ENCODE data around the gene SPACA4. TPM values are rescaled to one million over a fixed set of nuclear protein-coding genes. Genes with fewer than 3 reads are reported as not detected.
A peak's percentile ranks its signal among the peaks of the same experiment; 100 is the strongest.

SPACA4 gene
- total RNA-seq, 1 experiment from 2014 or later = not detected

GRCh38 chr19:48628486-48629296, 22.1 kb downstream of the SPACA4 start:
- Histone ChIP-seq H3K9me3 (no peaks in the 10 kb centered on the region), H3K36me3 (ENCODE audit: control insufficient read depth, insufficient read depth, low read length) (peaks cover 1% of the 10 kb centered on the region; the same call in 1 of the 2 replicates), H3K4me1 (peaks cover 63% of the 10 kb centered on the region), H3K4me3 (ENCODE audit: low read depth, low read length) (no peak overlapping the region), H3K27me3 (replicated peaks; ENCODE audit: control insufficient read depth, insufficient read depth, low read length) (no peaks in the 10 kb centered on the region)
- BruUV-seq (replicated peaks) = no TSS peak
- ChIA-PET CTCF (interaction anchor here (0.5 kb wide), 1 partner anchor 16 kb away, joined by 4 read pairs; no protein-coding TSS in a partner anchor), POLR2A (no interaction called here)
- H3K9me3 Mint-ChIP-seq (ENCODE audit: unreplicated experiment) = no peaks in the 10 kb centered on the region
- DNase-seq = peak in 1 of 2 experiments; percentile 45
- peak overlapping the region; percentile 51 for H3K4me3 Mint-ChIP-seq (ENCODE audit: unreplicated experiment)
- H3K4me1 Mint-ChIP-seq (ENCODE audit: low read depth, unreplicated experiment) = peaks cover 37% of the 10 kb centered on the region
- TF ChIP-seq CTCF (IDR thresholded peaks at IDR 0.05; ENCODE audit: insufficient read depth in 1 of 2, low read depth in 1 of 2, low read length in 1 of 2, severe bottlenecking in 1 of 2, unreplicated experiment in 1 of 2) = no peak
- H3K27me3 Mint-ChIP-seq (ENCODE audit: insufficient read depth, unreplicated experiment) = no peaks in the 10 kb centered on the region
- peak overlapping the region; percentile 54 for H3K27ac Mint-ChIP-seq (ENCODE audit: unreplicated experiment)
- H3K36me3 Mint-ChIP-seq (ENCODE audit: insufficient read depth, unreplicated experiment) = peaks cover 95% of the 10 kb centered on the region
- intact Hi-C loops (cut with micrococcal nuclease; ENCODE audit: unreplicated experiment) = no loop called here

GRCh38 chr19:48629297-48629598, 22.7 kb downstream of the SPACA4 start:
- intact Hi-C loops (cut with micrococcal nuclease; ENCODE audit: unreplicated experiment) = no loop called here
- Histone ChIP-seq H3K9me3 (no peaks in the 10 kb centered on the region), H3K4me3 (ENCODE audit: low read depth, low read length) (no peak overlapping the region), H3K4me1 (peaks cover 67% of the 10 kb centered on the region), H3K36me3 (ENCODE audit: control insufficient read depth, insufficient read depth, low read length) (peaks cover 1% of the 10 kb centered on the region; the same call in 1 of the 2 replicates), H3K27me3 (replicated peaks; ENCODE audit: control insufficient read depth, insufficient read depth, low read length) (no peaks in the 10 kb centered on the region)
- ChIA-PET POLR2A (no interaction called here), CTCF (interaction anchor here (0.5 kb wide), 1 partner anchor 17 kb away, joined by 4 read pairs; no protein-coding TSS in a partner anchor)
- H3K27ac Mint-ChIP-seq (ENCODE audit: unreplicated experiment) = peak overlapping the region; percentile 54
- no peak overlapping the region for H3K4me3 Mint-ChIP-seq (ENCODE audit: unreplicated experiment)
- TF ChIP-seq CTCF (IDR thresholded peaks at IDR 0.05; ENCODE audit: insufficient read depth in 1 of 2, low read depth in 1 of 2, low read length in 1 of 2, severe bottlenecking in 1 of 2, unreplicated experiment in 1 of 2) = no peak
- DNase-seq = no peak
- no TSS peak for BruUV-seq (replicated peaks)
- peaks cover 95% of the 10 kb centered on the region for H3K36me3 Mint-ChIP-seq (ENCODE audit: insufficient read depth, unreplicated experiment)
- no peaks in the 10 kb centered on the region for H3K27me3 Mint-ChIP-seq (ENCODE audit: insufficient read depth, unreplicated experiment)
- H3K4me1 Mint-ChIP-seq (ENCODE audit: low read depth, unreplicated experiment) = peaks cover 37% of the 10 kb centered on the region
- H3K9me3 Mint-ChIP-seq (ENCODE audit: unreplicated experiment) = no peaks in the 10 kb centered on the region

GRCh38 chr19:48629599-48630295, 23.2 kb downstream of the SPACA4 start:
- Mint-ChIP-seq H3K27me3 (ENCODE audit: insufficient read depth, unreplicated experiment) (no peaks in the 10 kb centered on the region), H3K9me3 (ENCODE audit: unreplicated experiment) (no peaks in the 10 kb centered on the region), H3K4me3 (ENCODE audit: unreplicated experiment) (peak overlapping the region; percentile 38), H3K36me3 (ENCODE audit: insufficient read depth, unreplicated experiment) (peaks cover 95% of the 10 kb centered on the region), H3K27ac (ENCODE audit: unreplicated experiment) (peak overlapping the region; percentile 93), H3K4me1 (ENCODE audit: low read depth, unreplicated experiment) (peaks cover 38% of the 10 kb centered on the region)
- TF ChIP-seq CTCF (IDR thresholded peaks at IDR 0.05; ENCODE audit: insufficient read depth in 1 of 2, low read depth in 1 of 2, low read length in 1 of 2, severe bottlenecking in 1 of 2, unreplicated experiment in 1 of 2) = no peak
- no peaks in the 10 kb centered on the region for H3K27me3 ChIP-seq (replicated peaks; ENCODE audit: control insufficient read depth, insufficient read depth, low read length)
- intact Hi-C loops (cut with micrococcal nuclease; ENCODE audit: unreplicated experiment) = no loop called here
- ChIA-PET POLR2A (interaction anchor here (0.6 kb wide), 1 partner anchor 16 kb away, joined by 5 read pairs; the partner anchor contains the start of gene CA11), CTCF (no interaction called here)
- no TSS peak for BruUV-seq (replicated peaks)
- peaks cover 70% of the 10 kb centered on the region for H3K4me1 ChIP-seq
- H3K36me3 ChIP-seq (ENCODE audit: control insufficient read depth, insufficient read depth, low read length) = peaks cover 1% of the 10 kb centered on the region; the same call in 1 of the 2 replicates
- peak; percentile 55 to 62 for DNase-seq
- H3K9me3 ChIP-seq = no peaks in the 10 kb centered on the region
- H3K4me3 ChIP-seq (ENCODE audit: low read depth, low read length) = no peak overlapping the region
